ENCODE data around the gene PMIS2.

PMIS2 gene

GRCh38 chr19:35623327-35624010 is 37.5 kb downstream of the PMIS2 start:
- no peak for TF ChIP-seq EZH2phosphoT487 (IDR thresholded peaks at IDR 0.05; ENCODE audit: borderline replicate concordance)
- TF ChIP-seq CTCF (conservative IDR thresholded peaks at IDR 0.05; ENCODE audit: low read length): no peak
- H3K4me3 ChIP-seq (ENCODE audit: low read length, poor library complexity, severe bottlenecking): no peak overlapping the region
- H3K9me3 ChIP-seq (ENCODE audit: insufficient read depth, low read depth, low read length): no peaks in the 10 kb centered on the region
- no peaks in the 10 kb centered on the region for H3K79me2 ChIP-seq (ENCODE audit: insufficient read depth, low read length)
- H3K9ac ChIP-seq (ENCODE audit: low read depth, low read length, poor library complexity, severe bottlenecking): no peak overlapping the region
- H3K4me1 ChIP-seq (ENCODE audit: insufficient read depth, low read length, poor library complexity, severe bottlenecking): peaks cover 8% of the 10 kb centered on the region
- H3K36me3 ChIP-seq (ENCODE audit: insufficient read depth, low read length): no peaks in the 10 kb centered on the region
- no peaks in the 10 kb centered on the region; the same call in 1 of the 2 replicates for H3F3A ChIP-seq (ENCODE audit: low read depth)
- H3K9me2 ChIP-seq (replicated peaks; ENCODE audit: low read depth, low read length): no peaks in the 10 kb centered on the region
- H3K4me2 ChIP-seq (ENCODE audit: low read depth, low read length, poor library complexity, severe bottlenecking): no peak overlapping the region
- no peak overlapping the region for H2AFZ ChIP-seq (ENCODE audit: low read length)
- no peaks in the 10 kb centered on the region for H4K20me1 ChIP-seq (ENCODE audit: insufficient read depth, low read length, poor library complexity, severe bottlenecking)
- no peaks in the 10 kb centered on the region for H3K27me3 ChIP-seq (ENCODE audit: insufficient read depth, low read length, poor library complexity, severe bottlenecking)

DNA sequence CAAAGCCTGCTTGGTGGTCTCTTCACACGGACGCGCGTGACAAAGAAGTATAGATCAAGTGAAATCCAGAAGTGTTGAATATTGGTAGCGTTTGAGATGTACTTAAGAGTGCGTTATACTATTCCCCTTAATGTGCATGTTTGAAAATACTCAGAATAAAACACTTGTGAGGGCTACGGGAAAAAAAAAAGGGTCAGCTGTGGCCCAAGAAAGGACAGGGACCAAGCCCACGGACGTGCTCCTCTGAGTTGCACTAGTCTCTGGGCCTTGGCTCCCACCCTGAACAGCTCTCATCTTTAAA is 42.2 kb downstream of the PMIS2 start:
- H3K4me1 ChIP-seq (ENCODE audit: insufficient read depth, low read length, poor library complexity, severe bottlenecking): peaks cover 13% of the 10 kb centered on the region
- H3F3A ChIP-seq (ENCODE audit: low read depth): no peaks in the 10 kb centered on the region; the same call in 1 of the 2 replicates
- H4K20me1 ChIP-seq (ENCODE audit: insufficient read depth, low read length, poor library complexity, severe bottlenecking): peaks cover 5% of the 10 kb centered on the region
- H2AFZ ChIP-seq (ENCODE audit: low read length): peak overlapping the region; percentile 83
- TF ChIP-seq CTCF (conservative IDR thresholded peaks at IDR 0.05; ENCODE audit: low read length) (no peak), EZH2phosphoT487 (IDR thresholded peaks at IDR 0.05; ENCODE audit: borderline replicate concordance) (no peak)
- H3K4me2 ChIP-seq (ENCODE audit: low read depth, low read length, poor library complexity, severe bottlenecking): peak overlapping the region; percentile 80
- H3K79me2 ChIP-seq (ENCODE audit: insufficient read depth, low read length): peaks cover 15% of the 10 kb centered on the region
- no peaks in the 10 kb centered on the region for H3K9me2 ChIP-seq (replicated peaks; ENCODE audit: low read depth, low read length)
- peak overlapping the region; percentile 80 for H3K9ac ChIP-seq (ENCODE audit: low read depth, low read length, poor library complexity, severe bottlenecking)
- peak overlapping the region; percentile 95 for H3K4me3 ChIP-seq (ENCODE audit: low read length, poor library complexity, severe bottlenecking)
- H3K36me3 ChIP-seq (ENCODE audit: insufficient read depth, low read length): peaks cover 20% of the 10 kb centered on the region; the same call in 1 of the 2 replicates
- no peaks in the 10 kb centered on the region for H3K27me3 ChIP-seq (ENCODE audit: insufficient read depth, low read length, poor library complexity, severe bottlenecking)
- no peaks in the 10 kb centered on the region for H3K9me3 ChIP-seq (ENCODE audit: insufficient read depth, low read depth, low read length)

- Histone ChIP-seq H3K9me2 (replicated peaks; ENCODE audit: low read depth, low read length) (no peaks in the 10 kb centered on the region), H2AFZ (ENCODE audit: low read length) (peak within 1 kb of the TSS; percentile 83), H3K27me3 (ENCODE audit: insufficient read depth, low read length, poor library complexity, severe bottlenecking) (no peaks in the 10 kb centered on the region), H3K4me3 (ENCODE audit: low read length, poor library complexity, severe bottlenecking) (peak within 1 kb of the TSS; percentile 95), H3K9ac (ENCODE audit: low read depth, low read length, poor library complexity, severe bottlenecking) (peak within 1 kb of the TSS; percentile 92), H3K9me3 (ENCODE audit: insufficient read depth, low read depth, low read length) (no peaks in the 10 kb centered on the region), H4K20me1 (ENCODE audit: insufficient read depth, low read length, poor library complexity, severe bottlenecking) (peaks cover 5% of the 10 kb centered on the region), H3K4me1 (ENCODE audit: insufficient read depth, low read length, poor library complexity, severe bottlenecking) (peaks cover 13% of the 10 kb centered on the region), H3K79me2 (ENCODE audit: insufficient read depth, low read length) (peaks cover 15% of the 10 kb centered on the region), H3F3A (ENCODE audit: low read depth) (no peaks in the 10 kb centered on the region; the same call in 1 of the 2 replicates), H3K4me2 (ENCODE audit: low read depth, low read length, poor library complexity, severe bottlenecking) (peak within 1 kb of the TSS; percentile 100), H3K36me3 (ENCODE audit: insufficient read depth, low read length) (peaks cover 25% of the 10 kb centered on the region; the same call in 1 of the 2 replicates)
- TF ChIP-seq CTCF (conservative IDR thresholded peaks at IDR 0.05; ENCODE audit: low read length) (no peak), EZH2phosphoT487 (IDR thresholded peaks at IDR 0.05; ENCODE audit: borderline replicate concordance) (no peak)
Observed at GRCh38 chr19:35628565-35629331, 42.8 kb downstream of the PMIS2 start, which contains the start of gene RBM42. RBM42 (plus strand) TSS chr19:35629036; CDS start chr19:35629154, 118 bp downstream.

All from Loucy (cell line).